ENCODE measurements around the gene XKRX.
A peak's percentile ranks its signal among the peaks of the same experiment; 100 is the strongest.

Gene XKRX

GRCh38 chrX:100895365-100896075 is 33.2 kb downstream of the XKRX start:
- TF ChIP-seq RAD21 (IDR thresholded peaks at IDR 0.05; ENCODE audit: low read depth) (peak; percentile 79), NFIC (IDR thresholded peaks at IDR 0.05) (no peak), EGR1 (IDR thresholded peaks at IDR 0.05) (no peak), USF1 (IDR thresholded peaks at IDR 0.05) (no peak), MAX (IDR thresholded peaks at IDR 0.05) (no peak), YY1 (IDR thresholded peaks at IDR 0.05; ENCODE audit: low read depth) (0 out of 2 replicates have a peak, but pooled peaks have one; percentile 20), TCF12 (IDR thresholded peaks at IDR 0.05; ENCODE audit: low read depth) (no peak), CREB1 (IDR thresholded peaks at IDR 0.05; ENCODE audit: low read depth) (no peak)

GRCh38 chrX:100883654-100884053 is 45.1 kb downstream of the XKRX start:
- no peak for TF ChIP-seq YY1 (IDR thresholded peaks at IDR 0.05; ENCODE audit: low read depth)

GRCh38 chrX:100880368-100880767 is 48.3 kb downstream of the XKRX start:
- no peak for TF ChIP-seq EP300 (IDR thresholded peaks at IDR 0.05; ENCODE audit: borderline replicate concordance)
- no peak for TF ChIP-seq REST (IDR thresholded peaks at IDR 0.05; ENCODE audit: low read depth)
- no peak for TF ChIP-seq TAF1 (IDR thresholded peaks at IDR 0.05; ENCODE audit: low read depth)
- TF ChIP-seq ZBTB7A (IDR thresholded peaks at IDR 0.05; ENCODE audit: low read depth), result no peak
- no peak for TF ChIP-seq EGR1 (IDR thresholded peaks at IDR 0.05)
- TF ChIP-seq RAD21 (IDR thresholded peaks at IDR 0.05; ENCODE audit: low read depth), result no peak
- TF ChIP-seq CREB1 (IDR thresholded peaks at IDR 0.05; ENCODE audit: low read depth), result no peak
- no peak for TF ChIP-seq NFIC (IDR thresholded peaks at IDR 0.05)
- TF ChIP-seq CEBPB (IDR thresholded peaks at IDR 0.05), result no peak
- no peak for TF ChIP-seq TEAD4 (IDR thresholded peaks at IDR 0.05)
- no peak for TF ChIP-seq TCF12 (IDR thresholded peaks at IDR 0.05; ENCODE audit: low read depth)
- TF ChIP-seq YY1 (IDR thresholded peaks at IDR 0.05; ENCODE audit: low read depth), result no peak
- no peak for TF ChIP-seq USF1 (IDR thresholded peaks at IDR 0.05)
- no peak for TF ChIP-seq FOXM1 (IDR thresholded peaks at IDR 0.05; ENCODE audit: borderline replicate concordance, low read depth)
- no peak for TF ChIP-seq MAX (IDR thresholded peaks at IDR 0.05)

GRCh38 chrX:100874325-100874724 is 54.4 kb downstream of the XKRX start, which contains the start of gene NOX1:
Gene NOX1, minus strand, starts transcription at chrX:100874359. Its CDS starts 220 bp downstream, at chrX:100874139.
- no peak for TF ChIP-seq FOXM1 (IDR thresholded peaks at IDR 0.05; ENCODE audit: borderline replicate concordance, low read depth)
- no peak for TF ChIP-seq NFIC (IDR thresholded peaks at IDR 0.05)
- TF ChIP-seq YY1 (IDR thresholded peaks at IDR 0.05; ENCODE audit: low read depth), result no peak
- no peak for TF ChIP-seq CREB1 (IDR thresholded peaks at IDR 0.05; ENCODE audit: low read depth)
- no peak for TF ChIP-seq TCF12 (IDR thresholded peaks at IDR 0.05; ENCODE audit: low read depth)
- TF ChIP-seq RAD21 (IDR thresholded peaks at IDR 0.05; ENCODE audit: low read depth), result no peak
- no peak for TF ChIP-seq MAX (IDR thresholded peaks at IDR 0.05)

GRCh38 chrX:100871594-100872560 is 56.8 kb downstream of the XKRX start:
- TF ChIP-seq YY1 (IDR thresholded peaks at IDR 0.05; ENCODE audit: low read depth) (no peak), ZBTB7A (IDR thresholded peaks at IDR 0.05; ENCODE audit: low read depth) (no peak), TAF1 (IDR thresholded peaks at IDR 0.05; ENCODE audit: low read depth) (no peak), FOXM1 (IDR thresholded peaks at IDR 0.05; ENCODE audit: borderline replicate concordance, low read depth) (no peak), USF1 (IDR thresholded peaks at IDR 0.05) (no peak), CREB1 (IDR thresholded peaks at IDR 0.05; ENCODE audit: low read depth) (no peak), EP300 (IDR thresholded peaks at IDR 0.05; ENCODE audit: borderline replicate concordance) (no peak), NFIC (IDR thresholded peaks at IDR 0.05) (no peak), REST (IDR thresholded peaks at IDR 0.05; ENCODE audit: low read depth) (no peak), MAX (IDR thresholded peaks at IDR 0.05) (no peak), TEAD4 (IDR thresholded peaks at IDR 0.05) (no peak)
